GM23248 (cell line): ENCODE measurements around the gene MRPL38. TPM values are rescaled to one million over a fixed set of nuclear protein-coding genes. Genes with fewer than 3 reads are reported as not detected.

Source experiments
- DNase-seq: peaks from one replicate; pipeline ENCODE4 v3.0.0-alpha.2; 2015
- H2AFZ ChIP-seq: fragments of 200-600 bp; sonication (generic); 2 replicates; pipeline ENCODE4 v1.6.1; 2016; ENCODE audit warnings: antibody characterized with exemption
- H3F3A ChIP-seq: fragments of 200-600 bp; sonication (generic); 2 replicates; pipeline ENCODE4 v1.6.1; 2016; ENCODE audit warnings: mild to moderate bottlenecking, antibody characterized with exemption, mixed run types; ENCODE audit not compliant: insufficient read depth
- H3K27ac ChIP-seq: fragments of 200-600 bp; sonication (generic); 2 replicates; pipeline ENCODE4 v1.5.1; 2016; ENCODE audit warnings: mild to moderate bottlenecking
- H3K27me3 ChIP-seq: fragments of 200-600 bp; sonication (generic); replicated peaks from 2 replicates; pipeline ENCODE4 v1.6.1; 2016; ENCODE audit warnings: mild to moderate bottlenecking; ENCODE audit not compliant: insufficient read depth
- H3K36me3 ChIP-seq: fragments of 200-600 bp; sonication (generic); 2 replicates; pipeline ENCODE4 v1.6.1; 2016; ENCODE audit warnings: low read depth, mild to moderate bottlenecking
- H3K4me1 ChIP-seq: fragments of 200-600 bp; sonication (generic); 2 replicates; pipeline ENCODE4 v1.6.1; 2016; ENCODE audit warnings: mild to moderate bottlenecking; ENCODE audit not compliant: insufficient read depth
- H3K4me2 ChIP-seq: fragments of 200-600 bp; sonication (generic); one replicate; pipeline ENCODE4 v1.6.1; 2016; ENCODE audit warnings: mild to moderate bottlenecking; ENCODE audit not compliant: unreplicated experiment
- H3K4me3 ChIP-seq: fragments of 200-600 bp; sonication (generic); 2 replicates; pipeline ENCODE4 v1.5.1; 2016; ENCODE audit warnings: mild to moderate bottlenecking
- H3K79me2 ChIP-seq: fragments of 200-600 bp; sonication (generic); 2 replicates; pipeline ENCODE4 v1.6.1; 2016; ENCODE audit warnings: mild to moderate bottlenecking; ENCODE audit not compliant: insufficient read depth
- H3K9ac ChIP-seq: fragments of 200-600 bp; sonication (generic); 2 replicates; pipeline ENCODE4 v1.6.1; 2016; ENCODE audit warnings: mild to moderate bottlenecking
- H3K9me2 ChIP-seq: fragments of 200-600 bp; sonication (generic); 2 replicates; pipeline ENCODE4 v1.6.1; 2016; ENCODE audit warnings: mixed run types, mild to moderate bottlenecking, moderate library complexity; ENCODE audit not compliant: insufficient read depth
- H3K9me3 ChIP-seq: fragments of 200-600 bp; sonication (generic); one replicate; pipeline ENCODE4 v1.6.1; 2017; ENCODE audit warnings: low read depth
- H4K20me1 ChIP-seq: fragments of 200-600 bp; sonication (generic); 2 replicates; pipeline ENCODE4 v1.6.0; 2016; ENCODE audit not compliant: insufficient read depth
- EZH2 ChIP-seq: fragments of 200-600 bp; sonication (generic); IDR thresholded peaks from 2 replicates; pipeline ENCODE4 v1.6.1; 2018; ENCODE audit warnings: antibody characterized with exemption, mild to moderate bottlenecking; ENCODE audit not compliant: insufficient read depth, poor library complexity, severe bottlenecking
- EZH2phosphoT487 ChIP-seq: fragments of 200-600 bp; sonication (generic); IDR thresholded peaks from 2 replicates; pipeline ENCODE4 v1.6.1; 2018; ENCODE audit warnings: antibody characterized with exemption, moderate library complexity, mild to moderate bottlenecking, low read depth; ENCODE audit not compliant: insufficient read depth
- WGBS, 2 experiments: methylation state at CpG; one replicate each; pipeline ENCODE4 v1.1.6; 2015 to 2017; ENCODE audit warnings: low lambda C conversion rate in 2 of 2, low coverage in 1 of 2; ENCODE audit errors: missing lambda C conversion rate in 2 of 2; 5-methylcytosine and 5-hydroxymethylcytosine counted together
- in situ Hi-C: fragments of 300-500 bp; cut with MboI; formaldehyde crosslinking; loops from 2 replicates; pipeline ENCODE4 v1.15.0; 2020
- polyA plus RNA-seq: library from polyadenylated mRNA; unstranded; fragments of >200 nt; fragmentation: Nextera tagmentation; extraction: Ambion mirVana; gene quantifications from 2 replicates; pipeline ENCODE4 v1.2.1, GENCODE V29; 2016
- total RNA-seq: library from RNA; depleted of rRNA; stranded (reverse); fragments of >200 nt; shearing (Covaris generic); gene quantifications from 2 replicates; pipeline ENCODE4 v1.2.3, GENCODE V29; 2014

The MRPL38 gene
- total and polyA plus RNA-seq, 2 experiments from 2014 or later: 18.8 to 51.9 TPM

DNA sequence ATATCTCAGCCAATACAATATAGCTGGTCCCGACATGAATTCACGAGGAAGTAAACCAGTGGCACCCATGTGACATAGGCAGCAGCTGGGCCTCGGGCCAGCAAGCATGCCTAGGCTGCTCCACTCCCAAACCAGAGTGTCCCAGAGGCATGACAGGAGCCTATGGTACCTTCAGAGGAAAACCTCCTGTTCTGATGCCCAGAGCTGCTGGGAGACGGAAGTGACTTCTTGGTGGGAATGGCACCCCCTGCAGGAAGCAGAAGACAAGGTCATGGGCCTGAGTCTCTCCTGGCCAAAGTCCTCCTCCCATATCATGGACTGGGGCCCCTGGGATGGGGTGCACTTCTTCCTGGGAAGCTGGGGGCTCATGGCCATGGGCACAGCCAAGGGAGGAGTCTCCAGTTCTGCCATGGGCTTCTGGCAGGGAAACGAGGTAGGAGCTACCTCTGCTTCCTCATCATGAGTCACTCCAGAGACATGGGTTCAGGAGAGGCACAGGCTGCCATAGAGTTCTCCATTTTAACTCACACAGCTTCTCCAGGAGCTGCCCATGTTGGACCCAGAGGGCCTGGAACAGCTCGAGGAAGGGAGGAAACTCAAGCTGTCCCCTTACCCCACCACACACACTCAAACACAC, 22.7 kb upstream of the MRPL38 start:
- H3K9ac ChIP-seq: no peak overlapping the region
- in situ Hi-C loops: no loop called here
- H2AFZ ChIP-seq: no peak overlapping the region
- no peak for TF ChIP-seq EZH2
- TF ChIP-seq EZH2phosphoT487: no peak
- no peaks in the 10 kb centered on the region for H3K79me2 ChIP-seq
- WGBS, 2 experiments: 75 to 83% methylated on average over 6 of the region's 6 CpGs
- H3K9me2 ChIP-seq: no peaks in the 10 kb centered on the region
- H3K27me3 ChIP-seq: no peaks in the 10 kb centered on the region
- H3K36me3 ChIP-seq: no peaks in the 10 kb centered on the region; the same call in 1 of the 2 replicates
- no peaks in the 10 kb centered on the region for H4K20me1 ChIP-seq
- H3K4me3 ChIP-seq: no peak overlapping the region
- H3F3A ChIP-seq: no peaks in the 10 kb centered on the region
- peak; percentile 38 for DNase-seq
- no peaks in the 10 kb centered on the region for H3K4me1 ChIP-seq
- H3K9me3 ChIP-seq: no peaks in the 10 kb centered on the region
- H3K27ac ChIP-seq: no peak overlapping the region
- H3K4me2 ChIP-seq: no peak overlapping the region

GRCh38 chr17:75926456-75926855, 21.8 kb upstream of the MRPL38 start:
- in situ Hi-C loops: no loop called here

GRCh38 chr17:75925912-75926311, 21.2 kb upstream of the MRPL38 start:
- Histone ChIP-seq H4K20me1 (no peaks in the 10 kb centered on the region), H3K79me2 (no peaks in the 10 kb centered on the region), H3K4me1 (no peaks in the 10 kb centered on the region), H3K4me2 (no peak overlapping the region), H3F3A (no peaks in the 10 kb centered on the region), H3K27ac (no peak overlapping the region), H3K4me3 (no peak overlapping the region), H3K9ac (no peak overlapping the region), H3K36me3 (no peaks in the 10 kb centered on the region; the same call in 1 of the 2 replicates), H3K9me2 (no peaks in the 10 kb centered on the region), H3K9me3 (no peaks in the 10 kb centered on the region), H2AFZ (no peak overlapping the region), H3K27me3 (no peaks in the 10 kb centered on the region)
- DNase-seq: no peak
- 97% methylated on average over 15 of the region's 15 CpGs for WGBS, 2 experiments
- TF ChIP-seq EZH2 (no peak), EZH2phosphoT487 (no peak)
- in situ Hi-C loops: no loop called here

More at GRCh38 chr17:75926456-75926855, 21.8 kb upstream of the MRPL38 start:
- no peaks in the 10 kb centered on the region for H3F3A ChIP-seq
- no peak for TF ChIP-seq EZH2
- TF ChIP-seq EZH2phosphoT487: no peak
- no peaks in the 10 kb centered on the region for H3K4me1 ChIP-seq
- no peaks in the 10 kb centered on the region; the same call in 1 of the 2 replicates for H3K36me3 ChIP-seq
- no peak overlapping the region for H3K27ac ChIP-seq
- no peaks in the 10 kb centered on the region for H3K9me2 ChIP-seq
- H3K4me3 ChIP-seq: no peak overlapping the region
- no peaks in the 10 kb centered on the region for H3K9me3 ChIP-seq
- no peak overlapping the region for H3K9ac ChIP-seq
- H3K4me2 ChIP-seq: no peak overlapping the region
- no peaks in the 10 kb centered on the region for H4K20me1 ChIP-seq
- WGBS, 2 experiments: 85 to 88% methylated on average over 4 of the region's 4 CpGs
- no peaks in the 10 kb centered on the region for H3K79me2 ChIP-seq
- no peaks in the 10 kb centered on the region for H3K27me3 ChIP-seq
- DNase-seq: no peak
- no peak overlapping the region for H2AFZ ChIP-seq

DNA sequence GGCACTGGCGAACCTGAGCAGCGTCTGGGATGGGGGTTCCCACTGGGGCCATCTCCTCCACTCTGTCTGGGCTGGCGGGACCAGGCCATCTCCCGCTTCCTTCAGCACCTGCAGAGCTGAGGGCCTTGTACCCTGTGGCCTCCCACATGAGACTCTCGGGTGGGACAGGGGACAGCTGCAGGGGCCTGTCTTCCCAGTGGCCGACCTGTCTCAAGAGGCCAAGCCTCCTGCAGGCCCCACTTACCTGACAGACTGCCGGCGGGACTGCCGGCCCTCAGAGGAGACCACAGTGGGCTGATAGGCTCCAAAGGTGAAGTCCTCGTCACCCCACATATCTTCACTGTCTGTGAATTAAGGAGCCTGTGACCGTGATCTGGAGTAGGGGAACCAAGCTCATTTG, 20.4 kb upstream of the MRPL38 start:
- WGBS, 2 experiments: 92 to 95% methylated on average over 11 of the region's 11 CpGs
- no peak for TF ChIP-seq EZH2phosphoT487
- no peak for TF ChIP-seq EZH2

More for the DNA sequence above, 20.4 kb upstream of the MRPL38 start:
- no peak overlapping the region for H3K27ac ChIP-seq
- no peaks in the 10 kb centered on the region for H3K9me2 ChIP-seq
- H3K27me3 ChIP-seq: no peaks in the 10 kb centered on the region
- no peaks in the 10 kb centered on the region; the same call in 1 of the 2 replicates for H3K36me3 ChIP-seq
- no peak overlapping the region for H3K4me2 ChIP-seq
- no peaks in the 10 kb centered on the region for H3K9me3 ChIP-seq
- no peak for DNase-seq
- no peaks in the 10 kb centered on the region for H3K79me2 ChIP-seq
- no peaks in the 10 kb centered on the region for H3K4me1 ChIP-seq
- no peak overlapping the region for H3K9ac ChIP-seq
- no peaks in the 10 kb centered on the region for H3F3A ChIP-seq
- in situ Hi-C loops: no loop called here
- no peak overlapping the region for H2AFZ ChIP-seq
- no peaks in the 10 kb centered on the region for H4K20me1 ChIP-seq
- H3K4me3 ChIP-seq: no peak overlapping the region
